Measurements from ENCODE around the gene WDHD1. TPM values are rescaled to one million over a fixed set of nuclear protein-coding genes. Genes with fewer than 3 reads are reported as not detected.

Gene WDHD1
- polyA plus RNA-seq, 1 donor (not counting 4 experiments of a cell fraction or from before 2014, with no cell fraction given): 13.0 TPM

DNA sequence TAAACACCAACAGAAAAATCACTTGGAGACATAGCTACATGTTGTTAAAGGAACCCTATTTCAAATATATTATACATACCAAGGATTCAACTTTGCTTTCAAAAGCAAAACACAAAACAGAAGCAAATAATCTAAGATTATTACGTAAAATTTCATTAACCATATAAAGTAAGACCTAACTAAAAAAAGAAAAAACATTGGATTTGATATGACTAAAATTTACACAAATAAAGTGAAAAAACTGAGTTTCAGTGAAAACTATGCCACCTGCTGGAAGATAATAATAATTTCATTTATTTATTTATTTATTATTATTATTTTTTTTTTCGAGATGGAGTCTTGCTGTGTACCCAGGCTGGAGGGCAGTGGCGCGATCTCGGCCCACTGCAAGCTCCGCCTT, 45.2 kb downstream of the WDHD1 start:
- Histone ChIP-seq H2AFZ (ENCODE audit: control insufficient read depth, low read length) (no peak overlapping the region), H3K79me2 (ENCODE audit: control insufficient read depth, insufficient read depth, low read length) (no peaks in the 10 kb centered on the region), H3K9me3 (ENCODE audit: control insufficient read depth, low read depth, low read length) (no peaks in the 10 kb centered on the region), H3K9ac (ENCODE audit: control insufficient read depth, extremely low read depth, insufficient read depth, low read length) (no peak overlapping the region), H3K36me3 (ENCODE audit: control insufficient read depth in 2 of 2, extremely low read depth in 1 of 2, insufficient read depth in 2 of 2, low read length in 2 of 2) (peaks cover 0 to 10% of the 10 kb centered on the region in 2 experiments), H3K4me3 (ENCODE audit: control insufficient read depth in 2 of 3, extremely low read depth in 1 of 3, insufficient read depth in 2 of 3, low read depth in 1 of 3, low read length in 3 of 3) (no peak overlapping the region), H3K9me1 (ENCODE audit: control insufficient read depth, extremely low read depth, insufficient read depth, low read length) (no peaks in the 10 kb centered on the region), H3K27me3 (ENCODE audit: control insufficient read depth, extremely low read depth, insufficient read depth, low read length) (no peaks in the 10 kb centered on the region), H3K4me2 (ENCODE audit: control insufficient read depth, extremely low read depth, insufficient read depth, low read depth, low read length) (no peak overlapping the region), H3K27ac (ENCODE audit: control insufficient read depth, insufficient read depth, low read length) (no peak overlapping the region), H4K20me1 (ENCODE audit: control insufficient read depth, extremely low read depth, insufficient read depth, low read length) (no peaks in the 10 kb centered on the region), H3K4me1 (ENCODE audit: control insufficient read depth, extremely low read depth, insufficient read depth, low read length) (no peaks in the 10 kb centered on the region)
- dilution Hi-C loops (cut with MboI; ENCODE audit: extremely low pct_ligation_motif_present, low sequenced_read_pairs): no loop called here
- DNase-seq (ENCODE audit: low read depth, low spot score): no peak
- TF ChIP-seq, protein P1, sequence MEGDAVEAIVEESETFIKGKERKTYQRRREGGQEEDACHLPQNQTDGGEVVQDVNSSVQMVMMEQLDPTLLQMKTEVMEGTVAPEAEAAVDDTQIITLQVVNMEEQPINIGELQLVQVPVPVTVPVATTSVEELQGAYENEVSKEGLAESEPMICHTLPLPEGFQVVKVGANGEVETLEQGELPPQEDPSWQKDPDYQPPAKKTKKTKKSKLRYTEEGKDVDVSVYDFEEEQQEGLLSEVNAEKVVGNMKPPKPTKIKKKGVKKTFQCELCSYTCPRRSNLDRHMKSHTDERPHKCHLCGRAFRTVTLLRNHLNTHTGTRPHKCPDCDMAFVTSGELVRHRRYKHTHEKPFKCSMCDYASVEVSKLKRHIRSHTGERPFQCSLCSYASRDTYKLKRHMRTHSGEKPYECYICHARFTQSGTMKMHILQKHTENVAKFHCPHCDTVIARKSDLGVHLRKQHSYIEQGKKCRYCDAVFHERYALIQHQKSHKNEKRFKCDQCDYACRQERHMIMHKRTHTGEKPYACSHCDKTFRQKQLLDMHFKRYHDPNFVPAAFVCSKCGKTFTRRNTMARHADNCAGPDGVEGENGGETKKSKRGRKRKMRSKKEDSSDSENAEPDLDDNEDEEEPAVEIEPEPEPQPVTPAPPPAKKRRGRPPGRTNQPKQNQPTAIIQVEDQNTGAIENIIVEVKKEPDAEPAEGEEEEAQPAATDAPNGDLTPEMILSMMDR (optimal IDR thresholded peaks at IDR 0.05 in 1 of 3, IDR thresholded peaks at IDR 0.05 in 1 of 3, conservative IDR thresholded peaks at IDR 0.05 in 1 of 3; ENCODE audit: extremely low read depth in 1 of 3, insufficient read depth in 2 of 3, low read length in 3 of 3): no peak
- TF ChIP-seq EZH2 (IDR thresholded peaks at IDR 0.05; ENCODE audit: low read length): no peak
- FAIRE-seq: no peak

DNA sequence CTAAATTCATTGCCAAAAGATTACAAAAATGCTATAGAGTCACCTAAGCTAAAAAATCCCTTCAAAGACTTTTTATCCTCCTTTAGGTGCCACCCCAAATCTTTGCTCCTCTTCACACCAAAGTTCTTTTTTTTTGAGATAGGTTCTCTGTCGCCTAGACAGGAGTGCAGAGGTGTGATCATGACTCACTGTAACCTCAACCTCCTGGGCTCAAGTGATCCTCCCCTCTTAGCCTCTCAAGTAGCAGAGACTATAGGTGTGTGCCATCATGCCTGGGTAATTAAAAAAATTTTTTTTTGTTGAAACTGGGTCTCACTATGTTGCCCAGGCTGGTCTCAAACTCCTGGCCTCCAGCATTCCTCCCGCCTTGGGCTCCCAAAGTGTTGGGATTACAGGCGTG, 47.9 kb downstream of the WDHD1 start:
- no peak overlapping the region for H3K4me2 ChIP-seq (ENCODE audit: control insufficient read depth, extremely low read depth, insufficient read depth, low read depth, low read length)
- H3K4me1 ChIP-seq (ENCODE audit: control insufficient read depth, extremely low read depth, insufficient read depth, low read length): peaks cover 7% of the 10 kb centered on the region
- no peak overlapping the region for H3K9ac ChIP-seq (ENCODE audit: control insufficient read depth, extremely low read depth, insufficient read depth, low read length)
- H3K79me2 ChIP-seq (ENCODE audit: control insufficient read depth, insufficient read depth, low read length): no peaks in the 10 kb centered on the region
- TF ChIP-seq EZH2 (IDR thresholded peaks at IDR 0.05; ENCODE audit: low read length): no peak
- TF ChIP-seq, protein P1 (optimal IDR thresholded peaks at IDR 0.05 in 1 of 3, IDR thresholded peaks at IDR 0.05 in 1 of 3, conservative IDR thresholded peaks at IDR 0.05 in 1 of 3; ENCODE audit: extremely low read depth in 1 of 3, insufficient read depth in 2 of 3, low read length in 3 of 3): no peak
- no peaks in the 10 kb centered on the region for H3K9me1 ChIP-seq (ENCODE audit: control insufficient read depth, extremely low read depth, insufficient read depth, low read length)
- H3K4me3 ChIP-seq (ENCODE audit: control insufficient read depth in 2 of 3, extremely low read depth in 1 of 3, insufficient read depth in 2 of 3, low read depth in 1 of 3, low read length in 3 of 3): no peak overlapping the region
- DNase-seq (ENCODE audit: low read depth, low spot score) (no peak), FAIRE-seq (no peak)
- dilution Hi-C loops (cut with MboI; ENCODE audit: extremely low pct_ligation_motif_present, low sequenced_read_pairs): no loop called here
- no peaks in the 10 kb centered on the region for H3K9me3 ChIP-seq (ENCODE audit: control insufficient read depth, low read depth, low read length)
- H3K27ac ChIP-seq (ENCODE audit: control insufficient read depth, insufficient read depth, low read length): no peak overlapping the region
- no peaks in the 10 kb centered on the region for H4K20me1 ChIP-seq (ENCODE audit: control insufficient read depth, extremely low read depth, insufficient read depth, low read length)
- no peak overlapping the region for H2AFZ ChIP-seq (ENCODE audit: control insufficient read depth, low read length)
- H3K27me3 ChIP-seq (ENCODE audit: control insufficient read depth, extremely low read depth, insufficient read depth, low read length): no peaks in the 10 kb centered on the region
- H3K36me3 ChIP-seq (ENCODE audit: control insufficient read depth in 2 of 2, extremely low read depth in 1 of 2, insufficient read depth in 2 of 2, low read length in 2 of 2): peaks cover 0 to 10% of the 10 kb centered on the region in 2 experiments
